ENCODE data around the gene C12orf76. TPM values are rescaled to one million over a fixed set of nuclear protein-coding genes. Genes with fewer than 3 reads are reported as not detected.

Gene C12orf76
- total and polyA plus RNA-seq, 2 donors (not counting 1 experiment from before 2014, with no cell fraction given): 21.5 to 28.5 TPM

DNA sequence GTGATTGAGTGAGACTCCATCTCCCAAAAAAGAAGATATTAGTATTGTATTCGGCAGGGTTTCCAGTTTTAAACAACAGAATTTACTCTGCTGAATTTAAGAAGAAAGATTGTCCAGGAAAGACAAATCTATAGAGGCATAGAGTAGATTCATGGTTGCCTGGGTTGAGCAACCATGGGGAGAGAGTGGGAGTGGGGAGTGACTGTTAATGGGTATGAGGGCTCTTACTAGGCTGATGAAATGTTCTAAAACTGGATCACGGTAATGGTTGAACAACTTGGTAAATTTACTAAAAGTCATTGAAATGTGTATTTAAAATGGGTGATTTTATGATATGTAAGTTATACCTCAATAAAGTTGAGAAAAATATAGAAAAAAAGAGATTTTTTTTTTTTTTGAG, 13.9 kb upstream of the C12orf76 start:
- no peaks in the 10 kb centered on the region for H3K9me3 ChIP-seq (ENCODE audit: control extremely low read depth in 1 of 3, control insufficient read depth in 2 of 3, insufficient read depth in 1 of 3, low read length in 2 of 3)
- H2AFZ ChIP-seq (ENCODE audit: insufficient read depth, low read depth, low read length, poor library complexity, severe bottlenecking): no peak overlapping the region
- TF ChIP-seq CTCF (IDR thresholded peaks at IDR 0.05): no peak
- TF ChIP-seq EZH2 (IDR thresholded peaks at IDR 0.05; ENCODE audit: borderline replicate concordance, insufficient read depth, low read depth, low read length, poor library complexity, severe bottlenecking): no peak
- H3K4me3 ChIP-seq (ENCODE audit: control extremely low read depth in 1 of 5, extremely low read depth in 1 of 5, insufficient read depth in 1 of 5, low read depth in 2 of 5, low read length in 4 of 5): no peak overlapping the region
- Mint-ChIP-seq H3K4me3 (no peak overlapping the region), H3K4me1 (no peaks in the 10 kb centered on the region), H3K9me3 (ENCODE audit: insufficient read depth) (no peaks in the 10 kb centered on the region), H3K27ac (no peak overlapping the region), H3K27me3 (peaks cover 4% of the 10 kb centered on the region)
- no peaks in the 10 kb centered on the region for H3K27me3 ChIP-seq (replicated peaks in 1 of 4; ENCODE audit: control extremely low read depth in 1 of 4, control insufficient read depth in 3 of 4, insufficient read depth in 4 of 4, low read length in 3 of 4)
- DNase-seq (no peak), ATAC-seq (ENCODE audit: low read depth) (no peak)
- H3K27ac ChIP-seq (ENCODE audit: low read length in 2 of 2): no peak overlapping the region
- H4K20me1 ChIP-seq (ENCODE audit: control insufficient read depth, insufficient read depth, low read length, poor library complexity, severe bottlenecking): no peaks in the 10 kb centered on the region
- H3K4me2 ChIP-seq (replicated peaks; ENCODE audit: low read depth, low read length, poor library complexity, severe bottlenecking): no peak overlapping the region
- CTCF ChIA-PET: no interaction called here
- H3K4me1 ChIP-seq (ENCODE audit: control insufficient read depth in 2 of 2, insufficient read depth in 2 of 2, low read length in 2 of 2): no peaks in the 10 kb centered on the region
- intact Hi-C loops (cut with micrococcal nuclease): no loop called here
- no peak overlapping the region for H3K9ac ChIP-seq (ENCODE audit: low read length)
- H3K79me2 ChIP-seq (ENCODE audit: control insufficient read depth, insufficient read depth, low read length): no peaks in the 10 kb centered on the region
- POLR2A ChIA-PET: no interaction called here
- no peaks in the 10 kb centered on the region for H3K36me3 ChIP-seq (replicated peaks in 1 of 2; ENCODE audit: control extremely low read depth in 1 of 2, control insufficient read depth in 1 of 2, extremely low read depth in 1 of 2, insufficient read depth in 2 of 2, low read length in 1 of 2)
- 100% methylated on average over 1 of the region's 2 CpGs for WGBS (ENCODE audit: insufficient coverage)

DNA sequence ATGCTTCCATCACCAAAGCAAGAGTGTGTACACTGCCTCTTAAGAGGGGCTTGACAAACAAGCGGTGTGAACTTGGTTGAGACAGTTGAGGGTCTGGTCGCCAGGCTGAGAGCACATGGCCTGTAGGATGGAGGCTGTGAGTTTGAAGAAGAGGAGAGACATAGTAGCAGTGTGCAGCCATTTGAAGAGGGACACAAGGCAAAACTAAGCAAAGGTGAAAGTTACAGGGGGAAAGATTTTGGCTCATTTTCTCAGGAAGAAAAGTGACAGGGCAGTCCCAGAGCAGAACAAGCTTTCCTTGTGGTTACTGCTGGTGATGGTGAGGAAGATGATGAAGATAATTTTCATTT, 11.3 kb upstream of the C12orf76 start:
- Histone ChIP-seq H3K27me3 (replicated peaks in 1 of 4; ENCODE audit: control extremely low read depth in 1 of 4, control insufficient read depth in 3 of 4, insufficient read depth in 4 of 4, low read length in 3 of 4) (no peaks in the 10 kb centered on the region), H3K27ac (ENCODE audit: low read length in 2 of 2) (no peak overlapping the region), H3K9ac (ENCODE audit: low read length) (no peak overlapping the region), H2AFZ (ENCODE audit: insufficient read depth, low read depth, low read length, poor library complexity, severe bottlenecking) (no peak overlapping the region), H3K79me2 (ENCODE audit: control insufficient read depth, insufficient read depth, low read length) (no peaks in the 10 kb centered on the region), H3K4me3 (ENCODE audit: control extremely low read depth in 1 of 5, extremely low read depth in 1 of 5, insufficient read depth in 1 of 5, low read depth in 2 of 5, low read length in 4 of 5) (no peak overlapping the region), H3K4me1 (ENCODE audit: control insufficient read depth in 2 of 2, insufficient read depth in 2 of 2, low read length in 2 of 2) (no peaks in the 10 kb centered on the region), H3K9me3 (ENCODE audit: control extremely low read depth in 1 of 3, control insufficient read depth in 2 of 3, insufficient read depth in 1 of 3, low read length in 2 of 3) (no peaks in the 10 kb centered on the region), H4K20me1 (ENCODE audit: control insufficient read depth, insufficient read depth, low read length, poor library complexity, severe bottlenecking) (no peaks in the 10 kb centered on the region), H3K4me2 (replicated peaks; ENCODE audit: low read depth, low read length, poor library complexity, severe bottlenecking) (no peak overlapping the region), H3K36me3 (replicated peaks in 1 of 2; ENCODE audit: control extremely low read depth in 1 of 2, control insufficient read depth in 1 of 2, extremely low read depth in 1 of 2, insufficient read depth in 2 of 2, low read length in 1 of 2) (no peaks in the 10 kb centered on the region)
- Mint-ChIP-seq H3K27ac (no peak overlapping the region), H3K9me3 (ENCODE audit: insufficient read depth) (no peaks in the 10 kb centered on the region), H3K4me3 (no peak overlapping the region), H3K4me1 (no peaks in the 10 kb centered on the region), H3K27me3 (peaks cover 4% of the 10 kb centered on the region)
- DNase-seq (no peak), ATAC-seq (ENCODE audit: low read depth) (no peak)
- 94% methylated on average over 2 of the region's 2 CpGs for WGBS (ENCODE audit: insufficient coverage)
- ChIA-PET CTCF (no interaction called here), POLR2A (no interaction called here)
- TF ChIP-seq EZH2 (IDR thresholded peaks at IDR 0.05; ENCODE audit: borderline replicate concordance, insufficient read depth, low read depth, low read length, poor library complexity, severe bottlenecking): no peak
- TF ChIP-seq CTCF (IDR thresholded peaks at IDR 0.05): no peak
- intact Hi-C loops (cut with micrococcal nuclease): no loop called here

All from B cell (primary cell).